HepG2 (cell line): Measurements from ENCODE around the gene IQSEC1.

Experiments
- AFF4 ChIP-seq: sonication (generic); formaldehyde crosslinking; IDR thresholded peaks from 2 replicates; pipeline ENCODE4 v1.4.0; 2020; ENCODE audit warnings: missing genetic modification reagents
- CTCF ChIP-seq: sonication (generic); formaldehyde crosslinking; IDR thresholded peaks from 2 replicates; pipeline ENCODE4 v1.5.0; 2020; ENCODE audit warnings: mild to moderate bottlenecking, missing genetic modification reagents, moderate library complexity
- FOXK1 ChIP-seq: sonication (generic); formaldehyde crosslinking; IDR thresholded peaks from 2 replicates; pipeline ENCODE4 v1.4.0; 2020; ENCODE audit warnings: low read depth, missing genetic modification reagents, borderline replicate concordance
- FOXK2 ChIP-seq: fragments of 450-650 bp; IDR thresholded peaks from 2 replicates; pipeline ENCODE4 v1.6.1; 2016
- GATA4 ChIP-seq: sonication (generic); IDR thresholded peaks from 2 replicates; pipeline ENCODE4 v1.6.1; 2016; ENCODE audit warnings: antibody characterized with exemption, low read depth, borderline replicate concordance
- HNRNPL ChIP-seq: fragments of 200-400 bp; formaldehyde crosslinking; IDR thresholded peaks from 2 replicates; pipeline ENCODE4 v1.6.1; 2017; ENCODE audit warnings: mild to moderate bottlenecking, low read depth, low read length
- TARDBP ChIP-seq: sonication (generic); formaldehyde crosslinking; IDR thresholded peaks from 2 replicates; pipeline ENCODE4 v1.8.0; 2022; ENCODE audit warnings: mild to moderate bottlenecking, missing genetic modification reagents
- TSC22D2 ChIP-seq: sonication (generic); formaldehyde crosslinking; IDR thresholded peaks from 2 replicates; pipeline ENCODE4 v1.5.1; 2020; ENCODE audit warnings: missing genetic modification reagents, mild to moderate bottlenecking, borderline replicate concordance
- ZBTB43 ChIP-seq: sonication (generic); formaldehyde crosslinking; conservative IDR thresholded peaks from 2 replicates; pipeline ENCODE4 v1.4.0; 2020; ENCODE audit warnings: missing genetic modification reagents
- ZFP36L2 ChIP-seq: sonication (generic); formaldehyde crosslinking; IDR thresholded peaks from 2 replicates; pipeline ENCODE4 v1.4.0; 2020; ENCODE audit warnings: missing genetic modification reagents
- ZNF18 ChIP-seq: sonication (generic); formaldehyde crosslinking; IDR thresholded peaks from 2 replicates; pipeline ENCODE4 v1.8.0; 2022; ENCODE audit warnings: mild to moderate bottlenecking, missing genetic modification reagents; ENCODE audit not compliant: insufficient replicate concordance
- ZNF431 ChIP-seq: sonication (generic); formaldehyde crosslinking; IDR thresholded peaks from 2 replicates; pipeline ENCODE4 v1.9.0; 2022; ENCODE audit warnings: missing genetic modification reagents, low read depth, mild to moderate bottlenecking, borderline replicate concordance
- ZNF512 ChIP-seq: sonication (generic); formaldehyde crosslinking; IDR thresholded peaks from 2 replicates; pipeline ENCODE4 v1.4.0; 2020; ENCODE audit warnings: mild to moderate bottlenecking, missing genetic modification reagents
- ZSCAN20 ChIP-seq: sonication (generic); formaldehyde crosslinking; IDR thresholded peaks from 2 replicates; pipeline ENCODE4 v1.4.0; 2020; ENCODE audit warnings: missing genetic modification reagents, mild to moderate bottlenecking, borderline replicate concordance

DNA sequence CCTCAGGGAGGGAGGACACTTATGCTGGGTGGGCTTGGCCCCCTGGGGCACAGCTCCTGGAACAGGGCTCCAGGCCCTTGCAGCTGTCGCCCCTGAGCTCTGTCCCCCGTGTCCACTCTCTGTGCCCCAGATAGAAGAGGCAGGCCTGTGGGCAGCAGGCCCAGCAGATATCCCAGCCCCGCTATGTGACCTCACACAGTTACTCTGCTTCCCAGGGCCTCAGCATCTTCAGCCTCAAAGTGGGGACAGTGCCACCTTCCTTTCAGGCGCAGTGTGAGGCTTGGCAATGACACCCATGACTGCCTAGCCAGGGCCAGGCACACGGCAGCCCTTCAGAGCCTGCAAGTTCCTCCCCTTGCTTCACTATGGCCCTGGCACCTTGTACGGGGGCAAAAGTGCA is 98.4 kb downstream of the IQSEC1 start:
- TF ChIP-seq AFF4 (CRISPR knock-in tag) (no peak), ZFP36L2 (CRISPR knock-in tag) (no peak), CTCF (CRISPR knock-in tag) (no peak), HNRNPL (no peak), FOXK1 (no peak), TARDBP (no peak), TSC22D2 (CRISPR knock-in tag) (no peak), ZNF431 (CRISPR knock-in tag) (no peak), GATA4 (no peak), ZBTB43 (no peak), FOXK2 (no peak), ZSCAN20 (CRISPR knock-in tag) (no peak), ZNF18 (CRISPR knock-in tag) (no peak), ZNF512 (CRISPR knock-in tag) (no peak)
